HEK293 (cell line): Measurements from ENCODE around the gene HOXD3.
A peak's percentile ranks its signal among the peaks of the same experiment; 100 is the strongest.

ENCODE experiments used
- CTCF ChIA-PET: fragments of 350-600 bp; formaldehyde crosslinking; extraction: SDS; loops from one replicate; lab custom pipeline; 2021; ENCODE audit warnings: antibody characterized with exemption; lab: Yijun Ruan, JAX
- POLR2A ChIA-PET: fragments of 300-600 bp; formaldehyde crosslinking; extraction: SDS; loops from one replicate; lab custom pipeline; 2020; ENCODE audit warnings: antibody characterized with exemption, inconsistent platforms; lab: Yijun Ruan, JAX
- H3K27ac ChIP-seq: fragments of 200-500 bp; sonication (Bioruptor generic); 2 replicates; pipeline ENCODE4 v1.5.1; 2014; ENCODE audit warnings: low read depth, low read length, control low read depth, inconsistent platforms; ENCODE audit errors: extremely low read depth
- H3K36me3 ChIP-seq, 2 experiments: fragments of 200-500 bp in 1 of 2; sonication (Bioruptor generic) in 1 of 2; 1 replicate in 1 of 2; 2 replicates in 1 of 2; pipeline ENCODE4 v1.5.1; 2014 to 2017; ENCODE audit warnings: inconsistent platforms in 2 of 2, low read length in 2 of 2; ENCODE audit not compliant: control insufficient read depth in 2 of 2, insufficient read depth in 1 of 2
- H3K4me1 ChIP-seq: fragments of 200-500 bp; sonication (Bioruptor generic); 2 replicates; pipeline ENCODE4 v1.5.1; 2014; ENCODE audit warnings: mild to moderate bottlenecking, low read length, inconsistent platforms; ENCODE audit not compliant: control insufficient read depth, insufficient read depth
- H3K4me3 ChIP-seq: 2 replicates; pipeline ENCODE4 v1.5.1; 2011; ENCODE audit warnings: low read depth, mild to moderate bottlenecking, control low read depth, low read length, moderate library complexity
- H3K9me3 ChIP-seq: fragments of 200-500 bp; sonication (Bioruptor generic); 2 replicates; pipeline ENCODE4 v1.5.1; 2014; ENCODE audit warnings: low read depth, low read length, inconsistent platforms; ENCODE audit not compliant: control insufficient read depth, insufficient read depth
- KLF1 ChIP-seq: fragments of 450-650 bp; formaldehyde crosslinking; IDR thresholded peaks from 2 replicates; pipeline ENCODE4 v1.5.1; 2016; ENCODE audit warnings: missing biosample characterization, missing genetic modification characterization
- MZF1 ChIP-seq: fragments of 450-650 bp; formaldehyde crosslinking; IDR thresholded peaks from 2 replicates; pipeline ENCODE4 v1.5.1; 2017; ENCODE audit warnings: missing biosample characterization, missing genetic modification characterization, borderline replicate concordance
- OVOL3 ChIP-seq: fragments of 450-650 bp; formaldehyde crosslinking; IDR thresholded peaks from 2 replicates; pipeline ENCODE4 v1.5.1; 2016; ENCODE audit warnings: missing biosample characterization, missing genetic modification characterization
- PRDM1 ChIP-seq: fragments of 450-650 bp; formaldehyde crosslinking; IDR thresholded peaks from 2 replicates; pipeline ENCODE4; 2016; ENCODE audit warnings: missing biosample characterization, missing genetic modification characterization
- ZBTB21 ChIP-seq: fragments of 450-650 bp; formaldehyde crosslinking; IDR thresholded peaks from 2 replicates; pipeline ENCODE4 v1.5.1; 2017; ENCODE audit warnings: missing biosample characterization, missing genetic modification characterization
- ZBTB8A ChIP-seq: fragments of 450-650 bp; formaldehyde crosslinking; IDR thresholded peaks from 2 replicates; pipeline ENCODE4 v1.5.1; 2016; ENCODE audit warnings: missing biosample characterization, missing genetic modification characterization
- ZNF174 ChIP-seq: fragments of 450-650 bp; formaldehyde crosslinking; IDR thresholded peaks from 2 replicates; pipeline ENCODE4 v1.5.0; 2017; ENCODE audit warnings: missing biosample characterization, mild to moderate bottlenecking, missing genetic modification characterization
- ZNF37A ChIP-seq: fragments of 450-650 bp; IDR thresholded peaks from 2 replicates; pipeline ENCODE4 v1.5.1; 2018; ENCODE audit warnings: missing biosample characterization, missing genetic modification characterization
- ZNF423 ChIP-seq: fragments of 450-650 bp; formaldehyde crosslinking; IDR thresholded peaks from 2 replicates; pipeline ENCODE4 v1.5.1; 2016; ENCODE audit warnings: missing biosample characterization, missing genetic modification characterization
- ZNF514 ChIP-seq: fragments of 450-650 bp; formaldehyde crosslinking; IDR thresholded peaks from 2 replicates; pipeline ENCODE4 v1.5.1; 2016; ENCODE audit warnings: missing biosample characterization, missing genetic modification characterization
- ZNF548 ChIP-seq: fragments of 450-650 bp; formaldehyde crosslinking; IDR thresholded peaks from 2 replicates; pipeline ENCODE4 v1.5.1; 2016; ENCODE audit warnings: missing biosample characterization, missing genetic modification characterization
- ZNF558 ChIP-seq: fragments of 450-650 bp; formaldehyde crosslinking; IDR thresholded peaks from 2 replicates; pipeline ENCODE4 v1.5.1; 2016; ENCODE audit warnings: missing biosample characterization, missing genetic modification characterization
- ZNF600 ChIP-seq: fragments of 450-650 bp; formaldehyde crosslinking; IDR thresholded peaks from 2 replicates; pipeline ENCODE4 v1.5.1; 2016; ENCODE audit warnings: missing biosample characterization, missing genetic modification characterization
- ZNF747 ChIP-seq: fragments of 450-650 bp; formaldehyde crosslinking; IDR thresholded peaks from 2 replicates; pipeline ENCODE4 v1.5.1; 2016; ENCODE audit warnings: missing biosample characterization, missing genetic modification characterization
- TF ChIP-seq, protein P1 (sequence below): fragments of 450-650 bp; formaldehyde crosslinking; IDR thresholded peaks from 2 replicates; pipeline ENCODE4 v1.5.1; 2016; ENCODE audit warnings: missing biosample characterization, missing genetic modification characterization
- TF ChIP-seq, protein P2 (sequence below): fragments of 450-650 bp; formaldehyde crosslinking; IDR thresholded peaks from 2 replicates; pipeline ENCODE4 v1.5.1; 2016; ENCODE audit warnings: missing biosample characterization, missing genetic modification characterization
- TF ChIP-seq, protein P3 (sequence below): fragments of 450-650 bp; formaldehyde crosslinking; optimal IDR thresholded peaks from 2 replicates; pipeline ENCODE3; 2016; ENCODE audit warnings: missing biosample characterization, mild to moderate bottlenecking, missing genetic modification characterization
- TF ChIP-seq, protein P4 (sequence below): fragments of 450-650 bp; formaldehyde crosslinking; IDR thresholded peaks from 2 replicates; pipeline ENCODE4 v1.5.1; 2017; ENCODE audit warnings: missing biosample characterization, mild to moderate bottlenecking, missing genetic modification characterization, moderate library complexity

Gene HOXD3

DNA sequence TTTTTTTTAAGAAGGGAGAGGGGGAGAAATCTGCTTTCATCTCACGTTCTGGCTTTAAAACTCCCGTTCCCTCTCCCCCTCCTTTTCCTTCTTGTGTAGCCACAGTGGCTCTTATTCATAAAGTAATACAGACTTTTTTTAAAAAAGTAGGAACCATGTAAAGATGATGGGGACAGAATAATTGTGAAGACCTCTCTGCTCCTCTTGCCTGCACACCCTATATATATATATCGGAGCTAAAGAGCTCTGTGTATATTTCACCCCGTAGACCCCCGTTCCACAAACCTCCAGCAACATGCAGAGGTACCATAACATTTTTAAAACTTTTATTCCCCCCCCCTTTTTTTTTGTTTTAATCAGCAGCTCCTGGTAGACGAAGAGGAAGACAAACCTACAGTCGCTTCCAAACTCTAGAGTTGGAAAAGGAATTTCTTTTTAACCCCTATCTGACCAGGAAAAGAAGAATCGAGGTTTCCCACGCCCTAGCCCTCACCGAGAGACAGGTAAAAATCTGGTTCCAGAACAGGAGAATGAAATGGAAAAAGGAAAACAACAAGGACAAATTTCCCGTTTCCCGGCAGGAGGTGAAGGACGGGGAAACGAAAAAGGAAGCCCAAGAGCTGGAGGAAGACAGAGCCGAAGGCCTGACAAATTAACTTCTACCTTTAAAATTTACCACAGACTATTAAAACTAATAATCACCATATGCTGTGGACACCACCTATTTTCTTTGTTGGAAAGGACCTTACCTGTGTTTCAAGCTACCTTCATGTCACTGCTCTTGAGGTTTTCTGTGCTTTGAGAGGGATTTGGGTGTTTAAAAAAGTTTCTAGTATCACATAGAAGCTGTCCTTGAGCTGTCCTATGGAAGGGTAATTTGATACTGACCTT lies 25.9 kb upstream of the HOXD3 start (continued):
- TF ChIP-seq, protein P1, sequence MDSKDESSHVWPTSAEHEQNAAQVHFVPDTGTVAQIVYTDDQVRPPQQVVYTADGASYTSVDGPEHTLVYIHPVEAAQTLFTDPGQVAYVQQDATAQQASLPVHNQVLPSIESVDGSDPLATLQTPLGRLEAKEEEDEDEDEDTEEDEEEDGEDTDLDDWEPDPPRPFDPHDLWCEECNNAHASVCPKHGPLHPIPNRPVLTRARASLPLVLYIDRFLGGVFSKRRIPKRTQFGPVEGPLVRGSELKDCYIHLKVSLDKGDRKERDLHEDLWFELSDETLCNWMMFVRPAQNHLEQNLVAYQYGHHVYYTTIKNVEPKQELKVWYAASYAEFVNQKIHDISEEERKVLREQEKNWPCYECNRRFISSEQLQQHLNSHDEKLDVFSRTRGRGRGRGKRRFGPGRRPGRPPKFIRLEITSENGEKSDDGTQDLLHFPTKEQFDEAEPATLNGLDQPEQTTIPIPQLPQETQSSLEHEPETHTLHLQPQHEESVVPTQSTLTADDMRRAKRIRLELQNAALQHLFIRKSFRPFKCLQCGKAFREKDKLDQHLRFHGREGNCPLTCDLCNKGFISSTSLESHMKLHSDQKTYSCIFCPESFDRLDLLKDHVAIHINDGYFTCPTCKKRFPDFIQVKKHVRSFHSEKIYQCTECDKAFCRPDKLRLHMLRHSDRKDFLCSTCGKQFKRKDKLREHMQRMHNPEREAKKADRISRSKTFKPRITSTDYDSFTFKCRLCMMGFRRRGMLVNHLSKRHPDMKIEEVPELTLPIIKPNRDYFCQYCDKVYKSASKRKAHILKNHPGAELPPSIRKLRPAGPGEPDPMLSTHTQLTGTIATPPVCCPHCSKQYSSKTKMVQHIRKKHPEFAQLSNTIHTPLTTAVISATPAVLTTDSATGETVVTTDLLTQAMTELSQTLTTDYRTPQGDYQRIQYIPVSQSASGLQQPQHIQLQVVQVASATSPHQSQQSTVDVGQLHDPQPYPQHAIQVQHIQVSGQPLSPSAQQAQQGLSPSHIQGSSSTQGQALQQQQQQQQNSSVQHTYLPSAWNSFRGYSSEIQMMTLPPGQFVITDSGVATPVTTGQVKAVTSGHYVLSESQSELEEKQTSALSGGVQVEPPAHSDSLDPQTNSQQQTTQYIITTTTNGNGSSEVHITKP (tag by site-specific recombination) = peak; percentile 86
- TF ChIP-seq, all 188 proteins: peak for 9

DNA sequence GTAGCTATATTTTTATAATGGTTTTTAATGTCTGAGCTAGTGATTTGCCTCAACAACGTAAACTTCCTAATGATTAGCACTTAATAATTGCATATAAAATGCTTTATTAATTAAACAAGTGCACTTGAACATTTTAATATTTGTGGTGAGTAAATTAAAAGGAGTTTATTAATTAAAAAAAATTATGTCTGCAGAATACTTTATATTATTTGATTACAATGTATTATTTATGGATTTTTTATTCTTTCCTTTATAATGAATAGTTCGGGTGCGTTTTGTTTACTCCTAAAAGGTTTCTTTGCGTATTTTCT lies 25.3 kb upstream of the HOXD3 start:
- no peak overlapping the region for H3K4me3 ChIP-seq
- H3K9me3 ChIP-seq = no peaks in the 10 kb centered on the region
- ChIA-PET CTCF (interaction anchor here (0.6 to 3.1 kb wide), 13 partner anchors 9 to 1115 kb away, joined by 3 to 19 read pairs (median 4); no protein-coding TSS in a partner anchor), POLR2A (interaction anchor here (0.9 to 1.3 kb wide), 2 partner anchors 9 to 25 kb away, joined by 4 to 6 read pairs; no protein-coding TSS in a partner anchor)
- no peak for TF ChIP-seq KLF1 (tag by site-specific recombination)
- TF ChIP-seq PRDM1 (tag by site-specific recombination) = no peak
- TF ChIP-seq ZNF600 (tag by site-specific recombination) = no peak
- TF ChIP-seq ZNF747 (tag by site-specific recombination) = no peak
- no peaks in the 10 kb centered on the region for H3K36me3 ChIP-seq
- H3K27ac ChIP-seq = no peak overlapping the region
- peaks cover 13% of the 10 kb centered on the region; the same call in 1 of the 2 replicates for H3K4me1 ChIP-seq

DNA sequence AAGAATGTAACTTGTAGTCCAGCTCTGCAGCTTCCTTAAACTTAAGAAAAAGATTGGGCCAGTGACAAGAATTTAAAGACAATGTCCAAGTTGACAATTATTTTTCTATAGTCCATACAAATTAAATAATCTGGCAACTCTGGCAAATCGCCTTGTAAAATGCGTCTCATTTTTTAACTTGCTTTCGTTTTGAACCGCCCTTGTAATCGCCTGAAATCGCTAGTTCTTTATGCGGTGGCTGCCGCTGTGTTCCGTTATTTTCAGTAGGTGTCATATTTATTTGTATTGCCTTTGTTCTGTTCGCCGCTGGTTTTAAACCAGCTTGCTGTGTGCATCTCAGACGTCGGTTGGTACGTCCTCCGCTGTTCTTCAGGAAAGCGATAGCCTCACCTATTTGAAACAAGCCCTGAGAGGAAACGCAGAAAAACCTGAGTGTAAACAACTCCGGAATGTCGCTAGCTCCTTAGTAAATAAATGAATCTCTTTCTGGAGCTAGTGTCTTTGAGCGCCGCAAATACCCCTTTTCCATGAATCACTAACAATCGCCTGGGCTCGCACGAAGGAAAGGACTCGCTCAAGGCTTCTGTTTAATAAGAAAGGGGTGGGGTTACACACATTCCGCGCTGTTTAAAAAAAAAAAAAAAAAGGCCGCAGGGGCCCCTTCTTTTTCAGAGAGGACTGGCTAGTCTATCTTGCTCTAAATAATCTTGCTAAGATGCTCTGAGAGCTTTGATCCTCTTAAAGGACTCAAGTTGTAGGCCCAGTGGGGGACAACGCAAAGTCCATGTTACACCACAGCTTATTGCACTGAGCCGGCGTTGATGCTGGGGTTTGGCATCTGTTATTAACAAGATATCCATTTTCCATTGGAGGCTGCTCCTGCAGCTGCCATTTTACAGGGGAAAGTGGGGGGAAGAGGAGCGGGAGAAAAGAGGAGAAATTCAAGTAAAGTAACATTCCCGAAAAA lies 24.6 kb upstream of the HOXD3 start:
- Histone ChIP-seq H3K36me3 (no peaks in the 10 kb centered on the region), H3K9me3 (no peaks in the 10 kb centered on the region), H3K4me3 (no peak overlapping the region), H3K4me1 (peaks cover 13% of the 10 kb centered on the region; the same call in 1 of the 2 replicates), H3K27ac (no peak overlapping the region)
- POLR2A ChIA-PET = interaction anchor here (0.7 to 0.9 kb wide), 2 partner anchors 26 to 504 kb away, joined by 3 to 4 read pairs; no protein-coding TSS in a partner anchor
- CTCF ChIA-PET = interaction anchor here (0.6 to 3.1 kb wide), 14 partner anchors 8 to 1016 kb away, joined by 3 to 19 read pairs (median 4); no protein-coding TSS in a partner anchor
- peak; percentile 88 for TF ChIP-seq PRDM1 (tag by site-specific recombination)
- TF ChIP-seq, protein P2, sequence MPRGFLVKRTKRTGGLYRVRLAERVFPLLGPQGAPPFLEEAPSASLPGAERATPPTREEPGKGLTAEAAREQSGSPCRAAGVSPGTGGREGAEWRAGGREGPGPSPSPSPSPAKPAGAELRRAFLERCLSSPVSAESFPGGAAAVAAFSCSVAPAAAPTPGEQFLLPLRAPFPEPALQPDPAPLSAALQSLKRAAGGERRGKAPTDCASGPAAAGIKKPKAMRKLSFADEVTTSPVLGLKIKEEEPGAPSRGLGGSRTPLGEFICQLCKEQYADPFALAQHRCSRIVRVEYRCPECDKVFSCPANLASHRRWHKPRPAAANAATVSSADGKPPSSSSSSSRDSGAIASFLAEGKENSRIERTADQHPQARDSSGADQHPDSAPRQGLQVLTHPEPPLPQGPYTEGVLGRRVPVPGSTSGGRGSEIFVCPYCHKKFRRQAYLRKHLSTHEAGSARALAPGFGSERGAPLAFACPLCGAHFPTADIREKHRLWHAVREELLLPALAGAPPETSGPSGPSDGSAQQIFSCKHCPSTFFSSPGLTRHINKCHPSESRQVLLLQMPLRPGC = no peak

DNA sequence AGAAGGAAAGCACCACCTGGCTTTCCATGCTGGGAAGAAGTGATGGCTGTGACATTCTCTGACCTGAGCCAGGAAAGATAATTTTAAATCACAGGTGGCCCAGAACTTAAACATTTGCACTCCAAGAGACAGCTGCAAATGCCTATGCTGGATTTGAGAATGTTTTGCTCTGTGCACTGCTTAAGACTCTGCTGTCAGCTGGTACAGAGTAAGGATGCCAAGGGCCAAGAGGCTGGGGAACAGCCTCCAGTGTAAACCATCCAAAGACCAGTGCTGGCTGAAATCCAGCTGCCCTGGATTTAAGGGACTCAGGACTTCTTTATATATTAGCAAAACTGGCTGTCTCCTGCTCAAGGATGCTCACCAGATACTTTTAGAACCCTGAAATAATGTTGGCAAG lies 23.7 kb upstream of the HOXD3 start:
- POLR2A ChIA-PET = interaction anchor here (0.7 kb wide), 1 partner anchor 322 kb away, joined by 3 read pairs; no protein-coding TSS in a partner anchor
- H3K27ac ChIP-seq = no peak overlapping the region
- no peaks in the 10 kb centered on the region for H3K36me3 ChIP-seq
- peaks cover 16% of the 10 kb centered on the region for H3K4me1 ChIP-seq
- no peak overlapping the region for H3K4me3 ChIP-seq
- CTCF ChIA-PET = interaction anchor here (0.5 to 1.7 kb wide), 5 partner anchors 314 to 1015 kb away, joined by 3 to 8 read pairs (median 4); no protein-coding TSS in a partner anchor
- H3K9me3 ChIP-seq = no peaks in the 10 kb centered on the region
- TF ChIP-seq ZNF174 (tag by site-specific recombination) (no peak), OVOL3 (tag by site-specific recombination) (no peak), MZF1 (tag by site-specific recombination) (no peak), ZNF514 (no peak), ZBTB8A (no peak), ZNF558 (tag by site-specific recombination) (no peak), ZNF423 (no peak), ZNF37A (tag by site-specific recombination) (no peak), ZBTB21 (tag by site-specific recombination) (no peak), ZNF548 (tag by site-specific recombination) (no peak)
- TF ChIP-seq, protein P3, sequence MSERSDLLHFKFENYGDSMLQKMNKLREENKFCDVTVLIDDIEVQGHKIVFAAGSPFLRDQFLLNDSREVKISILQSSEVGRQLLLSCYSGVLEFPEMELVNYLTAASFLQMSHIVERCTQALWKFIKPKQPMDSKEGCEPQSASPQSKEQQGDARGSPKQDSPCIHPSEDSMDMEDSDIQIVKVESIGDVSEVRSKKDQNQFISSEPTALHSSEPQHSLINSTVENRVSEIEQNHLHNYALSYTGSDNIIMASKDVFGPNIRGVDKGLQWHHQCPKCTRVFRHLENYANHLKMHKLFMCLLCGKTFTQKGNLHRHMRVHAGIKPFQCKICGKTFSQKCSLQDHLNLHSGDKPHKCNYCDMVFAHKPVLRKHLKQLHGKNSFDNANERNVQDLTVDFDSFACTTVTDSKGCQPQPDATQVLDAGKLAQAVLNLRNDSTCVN (tag by site-specific recombination) = no peak
- TF ChIP-seq, protein P4, sequence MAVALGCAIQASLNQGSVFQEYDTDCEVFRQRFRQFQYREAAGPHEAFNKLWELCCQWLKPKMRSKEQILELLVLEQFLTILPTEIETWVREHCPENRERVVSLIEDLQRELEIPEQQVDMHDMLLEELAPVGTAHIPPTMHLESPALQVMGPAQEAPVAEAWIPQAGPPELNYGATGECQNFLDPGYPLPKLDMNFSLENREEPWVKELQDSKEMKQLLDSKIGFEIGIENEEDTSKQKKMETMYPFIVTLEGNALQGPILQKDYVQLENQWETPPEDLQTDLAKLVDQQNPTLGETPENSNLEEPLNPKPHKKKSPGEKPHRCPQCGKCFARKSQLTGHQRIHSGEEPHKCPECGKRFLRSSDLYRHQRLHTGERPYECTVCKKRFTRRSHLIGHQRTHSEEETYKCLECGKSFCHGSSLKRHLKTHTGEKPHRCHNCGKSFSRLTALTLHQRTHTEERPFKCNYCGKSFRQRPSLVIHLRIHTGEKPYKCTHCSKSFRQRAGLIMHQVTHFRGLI (tag by site-specific recombination) = no peak
